ENCODE data around the gene ITGB2. TPM values are rescaled to one million over a fixed set of nuclear protein-coding genes. Genes with fewer than 3 reads are reported as not detected.

ITGB2 gene
- total RNA-seq, 6 donors from 2014 or later = 73.1 to 435 (median 149) TPM

DNA sequence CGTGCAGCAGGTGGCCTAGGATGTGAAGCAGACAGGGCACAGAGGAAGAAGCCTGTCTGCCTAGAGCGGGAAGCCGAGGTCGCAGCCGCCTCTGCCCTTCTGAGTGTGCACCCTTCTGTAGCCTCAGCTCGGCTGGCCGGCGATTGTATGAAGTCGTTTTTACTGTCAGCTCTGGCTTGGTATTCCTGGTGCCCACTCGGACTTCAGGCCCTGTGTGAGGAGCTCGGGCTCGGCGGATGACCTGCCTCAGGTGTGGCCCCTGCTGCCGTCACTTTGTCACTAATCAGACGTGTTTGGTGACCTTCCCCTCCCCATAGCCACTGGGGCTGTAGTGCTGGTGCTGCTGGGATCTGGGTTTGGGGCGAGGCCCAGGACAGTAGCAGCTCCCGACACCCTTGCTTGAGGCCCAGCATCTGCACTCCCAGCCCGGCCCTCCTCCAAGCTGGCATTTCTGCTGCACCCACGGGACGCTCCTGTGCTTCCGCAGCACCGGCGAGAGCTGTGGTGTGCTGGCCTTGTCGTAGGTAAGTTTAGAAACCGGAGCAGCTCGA lies 37.3 kb upstream of the ITGB2 start:
- TF ChIP-seq, protein P1, sequence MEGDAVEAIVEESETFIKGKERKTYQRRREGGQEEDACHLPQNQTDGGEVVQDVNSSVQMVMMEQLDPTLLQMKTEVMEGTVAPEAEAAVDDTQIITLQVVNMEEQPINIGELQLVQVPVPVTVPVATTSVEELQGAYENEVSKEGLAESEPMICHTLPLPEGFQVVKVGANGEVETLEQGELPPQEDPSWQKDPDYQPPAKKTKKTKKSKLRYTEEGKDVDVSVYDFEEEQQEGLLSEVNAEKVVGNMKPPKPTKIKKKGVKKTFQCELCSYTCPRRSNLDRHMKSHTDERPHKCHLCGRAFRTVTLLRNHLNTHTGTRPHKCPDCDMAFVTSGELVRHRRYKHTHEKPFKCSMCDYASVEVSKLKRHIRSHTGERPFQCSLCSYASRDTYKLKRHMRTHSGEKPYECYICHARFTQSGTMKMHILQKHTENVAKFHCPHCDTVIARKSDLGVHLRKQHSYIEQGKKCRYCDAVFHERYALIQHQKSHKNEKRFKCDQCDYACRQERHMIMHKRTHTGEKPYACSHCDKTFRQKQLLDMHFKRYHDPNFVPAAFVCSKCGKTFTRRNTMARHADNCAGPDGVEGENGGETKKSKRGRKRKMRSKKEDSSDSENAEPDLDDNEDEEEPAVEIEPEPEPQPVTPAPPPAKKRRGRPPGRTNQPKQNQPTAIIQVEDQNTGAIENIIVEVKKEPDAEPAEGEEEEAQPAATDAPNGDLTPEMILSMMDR (IDR thresholded peaks at IDR 0.05) = no peak
- TF ChIP-seq POLR2A (IDR thresholded peaks at IDR 0.05) = no peak
- no peak for TF ChIP-seq POLR2AphosphoS5 (IDR thresholded peaks at IDR 0.05)
- no peak for TF ChIP-seq EP300 (IDR thresholded peaks at IDR 0.05)
- no peak overlapping the region for H3K4me3 ChIP-seq
- 92 to 93% methylated on average over 12 to 26 of the region's 26 CpGs for whole genome bisulfite sequencing, 2 donors
- no peaks in the 10 kb centered on the region for H3K27me3 ChIP-seq
- DNase-seq = no peak
- ATAC-seq (ENCODE audit: low FRiP score in 2 of 2) = no peak
- H3K9me3 ChIP-seq = no peaks in the 10 kb centered on the region
- peaks cover 12 to 30% (median 15%) of the 10 kb centered on the region in 4 donors for H3K4me1 ChIP-seq
- H3K27ac ChIP-seq = peak overlapping the region; percentile 15 to 60 (median 58)
- peaks cover 0 to 38% (median 13%) of the 10 kb centered on the region in 4 donors for H3K36me3 ChIP-seq

GRCh38 chr21:44957047-44957831 lies 36.5 kb upstream of the ITGB2 start:
- WGBS, 2 donors = 89 to 92% methylated on average over 19 to 21 of the region's 22 CpGs
- no peak for DNase-seq
- TF ChIP-seq EP300 (IDR thresholded peaks at IDR 0.05) (no peak), POLR2AphosphoS5 (IDR thresholded peaks at IDR 0.05) (no peak)
- TF ChIP-seq, protein P1 (IDR thresholded peaks at IDR 0.05) = no peak

GRCh38 chr21:44956356-44957046 lies 35.8 kb upstream of the ITGB2 start:
- H3K9me3 ChIP-seq = no peaks in the 10 kb centered on the region
- ATAC-seq (ENCODE audit: low FRiP score in 2 of 2) (no peak), DNase-seq (no peak)
- H3K27ac ChIP-seq = peak overlapping the region in 1 of 4 donors; percentile 15
- WGBS, 2 donors = 90 to 94% methylated on average over 18 to 31 of the region's 35 CpGs
- H3K4me3 ChIP-seq = no peak overlapping the region
- TF ChIP-seq POLR2AphosphoS5 (IDR thresholded peaks at IDR 0.05) (no peak), POLR2A (IDR thresholded peaks at IDR 0.05) (no peak), EP300 (IDR thresholded peaks at IDR 0.05) (no peak)
- TF ChIP-seq, protein P1 (IDR thresholded peaks at IDR 0.05) = no peak
- H3K36me3 ChIP-seq = peaks cover 0 to 39% (median 17%) of the 10 kb centered on the region in 4 donors
- no peaks in the 10 kb centered on the region for H3K27me3 ChIP-seq
- H3K4me1 ChIP-seq = peaks cover 12 to 23% (median 12%) of the 10 kb centered on the region in 4 donors

More at GRCh38 chr21:44957047-44957831, 36.5 kb upstream of the ITGB2 start:
- Histone ChIP-seq H3K27me3 (no peaks in the 10 kb centered on the region), H3K36me3 (peaks cover 0 to 38% (median 14%) of the 10 kb centered on the region in 4 donors), H3K4me3 (no peak overlapping the region), H3K27ac (peak overlapping the region in 2 of 4 donors; percentile 15 to 60), H3K4me1 (peaks cover 12 to 30% (median 15%) of the 10 kb centered on the region in 4 donors), H3K9me3 (no peaks in the 10 kb centered on the region)
- ATAC-seq (ENCODE audit: low FRiP score in 2 of 2) = no peak

DNA sequence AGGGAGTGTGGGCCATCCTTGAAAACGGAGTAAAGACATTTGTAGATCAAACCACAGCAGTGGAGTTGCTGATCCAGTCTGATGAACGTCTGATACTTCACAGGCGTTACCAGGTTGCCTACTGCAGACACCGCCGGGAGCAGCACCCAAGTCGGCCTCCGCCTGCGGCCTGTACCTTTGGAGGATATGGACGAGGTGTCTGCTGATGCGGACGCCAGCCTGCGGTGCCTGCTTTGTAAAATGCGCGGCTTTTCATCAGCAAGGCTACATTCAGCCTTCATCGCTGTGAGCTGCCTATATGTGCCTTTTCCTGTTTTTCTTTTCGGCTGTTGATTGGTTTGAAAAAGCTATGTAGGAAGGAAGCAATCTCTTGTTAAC lies 35.1 kb upstream of the ITGB2 start:
- H3K4me1 ChIP-seq = peaks cover 12 to 23% (median 12%) of the 10 kb centered on the region in 4 donors
- TF ChIP-seq, protein P1 (IDR thresholded peaks at IDR 0.05) = no peak
- no peak for TF ChIP-seq EP300 (IDR thresholded peaks at IDR 0.05)
- TF ChIP-seq POLR2AphosphoS5 (IDR thresholded peaks at IDR 0.05) = no peak
- TF ChIP-seq POLR2A (IDR thresholded peaks at IDR 0.05) = no peak
- no peak for ATAC-seq (ENCODE audit: low FRiP score in 2 of 2)
- 87 to 90% methylated on average over 10 to 16 of the region's 16 CpGs for WGBS, 2 donors
- H3K36me3 ChIP-seq = peaks cover 0 to 44% (median 19%) of the 10 kb centered on the region in 4 donors
- no peaks in the 10 kb centered on the region for H3K27me3 ChIP-seq
- H3K4me3 ChIP-seq = no peak overlapping the region
- H3K9me3 ChIP-seq = no peaks in the 10 kb centered on the region
- H3K27ac ChIP-seq = no peak overlapping the region
- peak in 1 of 2 donors; percentile 64 for DNase-seq
